ENCODE measurements around the gene TGFBRAP1.
"Not testable (repeated sequence)": the region's sequence is repeated elsewhere in the genome, so short reads cannot be mapped to it uniquely, and the experiment has no call there.

The TGFBRAP1 gene

DNA sequence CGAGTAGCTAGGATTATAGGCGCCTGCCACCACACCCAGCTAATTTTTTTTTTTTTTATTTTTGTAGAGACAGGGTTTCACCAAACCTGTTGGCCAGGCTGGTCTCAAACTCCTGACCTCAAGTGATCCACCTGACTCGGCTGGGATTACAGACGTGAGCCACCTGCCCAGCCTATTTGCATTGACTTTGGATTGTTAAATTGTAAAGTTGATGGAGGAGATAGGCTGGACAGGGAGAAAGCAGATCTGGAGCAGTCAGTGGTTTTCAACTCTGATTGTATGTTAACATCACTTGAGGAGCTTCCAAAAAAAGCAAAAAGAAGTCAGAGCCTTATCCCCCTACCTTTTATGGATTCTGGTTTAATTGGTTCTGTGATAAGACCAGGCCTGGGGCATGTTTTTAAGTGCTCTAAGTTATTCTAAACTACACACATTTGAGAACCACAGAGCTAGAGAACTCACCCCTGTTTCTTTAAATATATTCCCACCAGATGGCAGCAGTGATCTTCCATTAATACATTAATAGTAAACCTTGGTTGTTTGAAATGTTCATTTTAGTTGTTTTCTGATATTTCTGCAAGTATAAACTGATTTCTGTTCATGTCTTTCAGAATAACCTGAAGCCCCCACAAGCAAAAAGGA is 15.3 kb upstream of the TGFBRAP1 start:
- peak in 1 of 2 donors; percentile 42 for DNase-seq

DNA sequence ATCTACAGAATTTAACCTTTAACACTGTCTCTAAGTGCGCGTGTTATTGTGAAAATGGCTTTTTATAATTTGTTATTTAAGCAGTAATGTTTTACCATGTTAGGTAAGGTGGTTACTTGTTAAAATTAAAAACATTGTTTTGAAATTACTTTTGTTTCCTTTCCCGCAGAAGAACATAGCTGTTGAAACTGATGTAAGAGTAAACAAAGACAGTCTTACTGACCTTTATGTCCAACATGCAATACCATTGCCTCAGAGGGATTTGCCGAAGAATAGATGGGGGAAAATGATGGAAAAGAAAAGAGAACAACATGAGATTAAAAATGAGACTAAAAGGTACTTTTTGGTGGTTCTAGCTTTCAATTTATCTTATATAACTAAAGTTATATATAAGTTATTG is 9.9 kb upstream of the TGFBRAP1 start:
- DNase-seq, result no peak

DNA sequence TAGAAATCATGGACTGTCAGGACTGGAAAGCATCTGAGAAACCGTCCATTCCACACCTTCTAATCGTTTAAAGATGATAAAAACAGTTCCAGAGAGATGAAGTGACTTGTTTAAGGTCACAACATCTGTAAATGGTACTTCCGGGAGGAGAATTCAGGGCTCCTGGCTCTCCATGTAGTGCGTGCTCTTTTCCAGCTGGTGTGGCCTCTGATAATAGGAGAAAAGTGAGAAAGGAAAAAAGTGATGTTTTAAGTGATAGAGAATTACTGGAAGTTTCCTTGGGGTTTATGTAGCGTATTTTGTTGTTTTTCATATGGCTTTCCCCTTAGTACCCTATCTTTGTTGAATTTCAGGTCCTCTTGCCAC is 8.5 kb upstream of the TGFBRAP1 start:
- DNase-seq, result peak in 1 of 2 donors; percentile 11

DNA sequence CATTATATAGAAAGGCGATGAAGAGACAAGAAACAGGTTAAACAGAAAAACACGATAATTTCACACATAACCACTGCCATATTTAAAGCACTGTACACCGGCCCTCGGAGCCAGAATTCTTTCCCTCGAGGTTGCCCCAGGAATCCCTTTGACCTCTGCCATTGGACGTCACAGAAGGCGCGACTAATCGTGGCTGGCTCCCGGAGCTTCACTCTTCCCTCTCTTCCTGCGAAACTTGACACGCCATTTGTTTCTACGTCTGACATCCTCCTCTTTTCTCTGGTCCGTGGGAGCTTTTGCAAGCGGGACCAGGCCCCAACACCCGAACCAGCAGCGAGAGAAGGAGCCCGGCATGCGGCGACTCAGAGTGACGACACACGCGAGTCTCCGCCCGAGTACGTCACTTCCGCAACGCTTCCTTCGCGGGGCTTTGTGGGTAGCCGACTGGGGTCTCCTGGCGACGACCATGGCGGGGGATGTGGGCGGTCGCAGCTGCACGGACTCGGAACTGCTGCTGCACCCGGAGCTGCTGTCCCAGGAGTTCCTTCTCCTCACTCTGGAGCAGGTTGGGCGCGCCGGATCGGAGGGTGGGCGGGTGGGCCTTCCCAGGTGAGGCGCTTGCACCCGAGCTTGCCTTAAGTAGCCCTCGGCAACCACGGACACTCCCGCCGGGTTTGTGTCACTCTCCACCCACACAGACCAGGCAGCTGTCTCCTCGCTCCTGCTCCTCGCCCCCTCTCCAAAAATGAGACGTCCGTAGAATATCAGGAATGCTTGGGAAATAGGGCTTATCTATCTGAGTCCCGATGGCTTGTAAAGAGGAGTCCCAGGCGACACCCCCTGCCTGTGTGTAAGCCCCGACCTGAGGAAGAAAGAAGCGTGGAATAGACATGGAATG is 7.8 kb upstream of the TGFBRAP1 start, which contains the start of gene C2orf49:
Gene C2orf49, plus strand, starts transcription at position 419 of the 898 bp plus-strand sequence. Its CDS starts 48 bp downstream, at position 467.
- peak; percentile 90 to 91 for DNase-seq

DNA sequence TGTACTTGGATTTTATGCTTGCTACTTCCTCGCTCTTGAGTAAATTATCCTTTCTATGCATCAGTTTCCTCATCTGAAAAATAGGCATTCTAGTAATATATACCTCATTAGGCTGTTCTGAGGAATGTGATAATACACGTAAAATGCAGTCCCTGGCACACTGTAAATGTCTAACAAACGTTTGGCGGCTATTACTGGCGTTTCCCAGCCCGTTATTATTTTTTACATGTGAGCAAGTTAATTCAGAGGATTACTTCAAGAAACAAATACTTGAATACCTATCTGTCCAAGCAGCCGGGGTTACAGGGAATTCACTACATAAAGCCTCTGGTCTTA is 7.2 kb upstream of the TGFBRAP1 start:
- DNase-seq, result no peak

DNA sequence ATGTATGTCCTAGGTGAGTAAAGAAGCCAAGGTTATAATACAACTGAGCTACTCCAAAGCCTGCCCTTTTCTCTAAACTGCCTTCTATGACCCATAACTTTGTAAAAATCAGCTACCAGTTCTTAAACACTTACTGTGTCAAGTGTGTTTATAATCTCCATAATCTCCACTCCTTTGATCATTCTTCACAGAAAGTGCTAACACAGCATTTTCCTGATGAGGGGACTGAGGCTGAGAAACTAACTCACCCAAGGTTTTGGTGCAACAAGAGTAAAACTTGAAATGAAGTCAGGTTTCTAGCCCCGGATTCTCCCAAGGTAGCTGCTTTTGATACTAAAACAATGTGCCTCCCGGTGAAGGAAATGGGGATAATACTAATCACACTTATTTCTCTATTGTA is 5.9 kb upstream of the TGFBRAP1 start:
- no peak for DNase-seq

DNA sequence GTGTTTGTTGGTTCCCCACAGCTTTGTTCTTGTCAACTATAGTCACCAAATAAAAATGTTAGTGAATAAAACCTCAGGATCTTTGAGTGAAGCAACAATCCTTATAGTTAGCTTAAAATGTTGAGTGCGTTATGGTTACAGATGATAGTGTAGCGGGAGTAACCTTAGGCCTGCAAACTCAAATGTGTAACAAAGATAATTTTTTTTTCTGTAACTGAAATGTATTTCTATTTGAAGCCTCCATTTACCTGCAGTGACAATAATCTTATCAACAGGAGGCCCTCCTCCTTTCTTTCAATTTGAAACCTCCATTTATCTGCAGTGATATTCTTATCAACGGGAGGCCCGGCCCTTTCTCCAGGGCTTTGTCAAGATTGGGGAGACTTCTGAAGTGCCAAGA is 4.7 kb upstream of the TGFBRAP1 start:
- no peak for DNase-seq

DNA sequence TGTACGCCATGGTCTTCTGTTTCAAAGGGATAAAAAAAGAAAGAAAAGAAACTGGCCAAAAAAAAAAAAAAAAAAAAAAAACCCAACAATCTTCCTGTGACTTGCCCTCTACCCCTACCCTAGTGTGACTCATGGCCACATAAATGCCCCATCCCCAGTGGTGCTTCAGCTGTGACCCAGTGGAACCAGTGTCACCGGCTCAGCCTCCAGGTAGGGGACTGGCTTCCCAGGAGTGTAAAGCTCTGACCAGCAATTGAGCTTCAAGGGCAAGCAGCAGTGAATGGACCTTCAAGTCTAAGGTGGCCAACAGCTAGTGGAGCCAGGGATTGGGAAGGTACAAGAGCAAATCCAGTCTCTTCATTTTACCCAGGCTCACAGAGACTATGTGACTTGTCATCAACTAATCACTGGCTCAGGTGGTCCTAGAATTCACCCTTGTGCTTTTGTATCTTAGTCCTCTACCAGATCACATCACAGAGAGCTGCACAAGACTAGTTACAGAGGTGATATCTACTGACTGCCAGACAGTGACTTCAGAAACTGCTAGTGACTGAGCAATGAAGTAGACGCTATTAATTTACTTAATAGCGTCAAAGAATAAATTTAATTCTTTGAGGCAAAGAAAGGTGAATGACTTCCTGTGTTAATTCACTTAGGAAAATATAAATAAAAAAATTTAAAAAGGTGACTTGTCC is 1.3 kb upstream of the TGFBRAP1 start:
- DNase-seq, result no peak

DNA sequence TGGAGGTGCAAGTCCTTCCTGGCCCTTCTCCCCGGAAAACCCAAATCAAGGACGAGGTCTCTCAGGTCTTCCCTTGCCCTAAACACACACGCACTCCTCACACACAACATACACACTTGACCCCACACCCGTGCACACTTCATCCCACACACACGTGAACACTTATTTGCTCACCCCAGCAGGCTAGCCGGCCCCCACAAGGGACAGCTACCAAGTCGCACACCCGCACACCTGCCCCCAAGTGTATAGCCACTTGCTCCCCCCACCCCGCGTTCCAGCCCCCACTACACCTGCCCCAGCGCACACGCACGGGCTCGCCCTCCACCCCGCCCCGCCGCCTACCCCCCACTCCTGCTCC is 359 bp downstream of the TGFBRAP1 start:
- no peak for DNase-seq

DNA sequence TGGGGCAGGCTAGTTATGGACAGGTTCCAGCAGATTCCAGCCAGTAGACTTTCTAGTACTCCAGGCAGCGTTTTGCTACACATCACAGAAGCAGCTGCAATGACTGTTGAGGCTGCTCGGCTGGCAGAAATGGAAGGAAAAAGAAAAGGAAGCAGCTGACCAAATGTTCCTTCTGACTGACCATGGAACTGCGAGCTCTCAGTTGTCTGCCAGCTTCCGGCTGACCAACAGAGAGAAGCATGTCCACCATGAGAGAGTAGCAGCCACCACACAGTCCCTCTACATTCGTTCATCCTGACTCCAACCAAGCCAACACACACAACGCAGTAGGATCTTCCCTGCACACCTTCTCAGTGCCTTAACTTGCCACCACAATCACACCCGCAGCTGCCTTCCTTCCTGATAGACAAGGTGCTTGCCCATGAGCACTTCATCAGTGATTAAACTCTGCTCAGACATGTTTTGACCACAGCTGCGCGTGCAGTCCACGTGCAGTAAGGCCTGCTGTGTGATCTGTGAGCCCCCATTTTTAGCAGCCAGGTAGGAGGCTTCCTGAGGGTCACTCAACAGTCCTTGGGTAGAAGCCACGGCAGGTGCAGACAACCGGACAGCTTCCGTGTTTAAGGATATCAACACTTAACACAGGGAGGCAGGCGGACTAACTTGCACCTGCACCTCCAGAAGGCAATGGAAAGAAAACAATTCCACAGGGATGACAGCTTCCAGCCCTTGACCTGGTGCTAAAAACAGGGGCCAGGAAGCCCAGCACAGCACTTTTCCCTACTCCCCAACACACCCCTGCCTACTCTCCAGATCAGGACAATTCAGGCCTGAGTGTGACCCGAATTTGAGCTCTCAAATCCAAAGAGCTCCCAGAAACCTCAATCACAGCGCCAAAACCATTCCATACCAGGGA is 996 bp downstream of the TGFBRAP1 start:
- peak; percentile 28 to 39 for DNase-seq

DNA sequence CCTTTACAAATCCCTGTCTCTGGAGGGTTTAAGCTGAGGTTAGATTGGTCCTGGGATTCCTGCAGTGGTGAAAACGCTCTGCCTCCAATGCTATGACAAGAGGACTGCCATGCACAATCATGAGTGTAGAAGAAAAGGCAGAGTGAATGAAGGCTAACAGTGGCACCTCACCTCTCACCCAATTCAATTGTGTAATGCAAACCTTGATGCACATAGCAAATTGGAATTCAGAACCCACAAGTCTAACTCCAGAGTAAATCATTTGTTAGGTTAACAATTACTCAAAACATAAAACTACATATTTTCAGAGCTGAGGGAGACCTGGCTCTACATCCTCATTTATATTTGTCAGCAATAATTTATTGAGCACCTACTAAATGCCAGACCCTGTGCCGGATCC is 1.8 kb downstream of the TGFBRAP1 start:
- DNase-seq, result no peak

DNA sequence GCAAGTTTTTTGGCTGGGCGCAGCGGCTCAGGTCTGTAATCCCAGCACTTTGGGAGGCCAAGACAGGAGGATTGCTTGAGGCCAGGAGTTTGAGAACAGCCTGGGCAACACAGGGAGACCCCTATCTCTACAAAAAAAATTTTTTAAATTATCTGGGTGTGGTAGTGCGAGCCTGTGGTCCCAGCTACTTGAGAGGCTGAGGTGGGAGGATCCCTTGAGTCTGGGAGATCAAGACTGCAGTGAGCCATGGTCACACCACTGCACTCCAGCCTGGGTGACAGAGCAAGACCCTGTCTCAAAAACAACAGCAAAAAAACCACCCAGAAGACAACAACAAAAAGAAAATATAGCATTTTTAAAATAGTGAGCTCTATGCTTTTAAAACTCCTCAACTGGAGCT is 2.3 kb downstream of the TGFBRAP1 start:
- not testable (repeated sequence) for DNase-seq

DNA sequence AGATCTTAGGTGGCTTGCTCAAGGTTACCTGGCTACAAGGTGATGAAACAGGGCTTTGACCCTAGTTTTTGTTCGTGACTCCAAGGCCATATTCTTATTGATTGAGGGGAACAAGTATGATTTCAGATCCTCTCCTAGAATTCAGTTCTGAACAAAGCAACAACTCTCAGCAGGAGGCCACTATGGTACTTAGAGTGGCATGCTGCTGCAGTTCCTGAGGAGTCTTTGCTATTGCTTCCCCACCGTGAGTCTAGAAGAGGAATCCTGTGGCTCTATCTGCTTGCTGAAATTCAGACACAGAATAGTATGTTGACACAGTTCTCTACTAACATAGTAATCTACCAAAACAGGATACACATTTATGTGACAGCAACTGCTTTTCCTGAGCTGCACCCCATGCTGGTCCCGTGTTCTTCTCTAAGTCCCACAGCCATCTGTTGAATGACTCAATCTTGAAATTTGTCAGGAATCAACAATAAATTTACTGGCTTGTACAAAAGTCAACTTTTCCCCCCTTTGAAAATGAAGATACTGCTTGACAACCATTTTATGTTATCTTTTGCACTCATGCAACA is 4.1 kb downstream of the TGFBRAP1 start:
- no peak for DNase-seq

DNA sequence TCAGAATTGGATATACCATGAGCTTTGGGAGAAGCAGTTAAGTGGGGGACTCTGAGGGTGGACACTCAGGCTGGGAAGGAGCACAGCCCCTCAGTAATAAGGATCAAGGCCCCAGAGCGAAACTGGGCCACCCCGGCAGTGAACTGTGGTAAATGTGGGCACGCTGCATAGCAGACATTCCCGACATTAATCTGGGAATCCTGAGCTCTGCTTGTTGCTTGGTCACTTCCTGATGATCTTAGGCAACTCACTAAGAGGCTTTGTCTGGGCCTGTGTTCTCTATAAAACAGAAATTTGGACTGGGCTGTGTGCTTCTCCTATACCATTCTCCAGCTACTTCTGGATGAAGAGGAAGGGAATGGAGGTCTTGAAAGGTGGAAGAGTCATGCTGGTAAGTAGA is 4.8 kb downstream of the TGFBRAP1 start:
- DNase-seq, result no peak

DNA sequence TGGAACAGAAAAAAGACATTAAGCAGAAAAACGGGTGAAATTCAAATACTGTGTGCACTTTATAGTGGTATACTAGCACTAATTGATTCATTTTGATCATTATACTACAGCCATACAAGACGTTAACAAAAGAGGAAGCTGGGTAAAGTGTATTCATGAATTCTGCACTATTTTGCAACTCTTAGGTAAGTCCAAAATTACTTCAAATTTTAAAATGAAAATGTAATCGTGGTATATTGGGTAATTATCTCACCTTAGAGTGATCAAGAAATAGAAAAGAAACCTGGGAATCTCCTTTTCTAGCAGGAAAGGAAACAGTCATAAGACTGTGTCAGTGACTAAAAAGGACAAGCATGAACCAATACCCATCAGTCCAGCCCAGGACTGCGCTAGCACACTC is 5.4 kb downstream of the TGFBRAP1 start:
- no peak for DNase-seq

DNA sequence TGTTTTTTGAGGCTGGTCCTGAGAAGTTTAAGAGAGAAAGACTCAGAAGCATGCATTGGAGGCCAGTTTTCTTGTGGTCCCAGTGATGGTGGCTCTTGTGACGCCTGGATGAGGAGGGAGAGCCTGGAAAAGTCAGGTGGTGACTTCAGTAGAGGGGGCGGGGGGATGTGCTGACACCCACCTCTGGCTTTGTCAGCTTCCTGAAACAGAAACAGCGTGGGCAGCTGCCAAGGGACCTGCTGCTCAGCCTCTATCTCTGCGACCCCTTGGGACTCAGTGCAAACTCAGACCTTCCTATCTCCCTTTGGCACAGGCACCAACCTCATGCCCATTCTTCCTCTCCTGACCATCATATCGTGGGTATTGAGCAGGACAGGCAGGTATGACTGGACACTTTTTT is 6.4 kb downstream of the TGFBRAP1 start:
- DNase-seq, result no peak

DNA sequence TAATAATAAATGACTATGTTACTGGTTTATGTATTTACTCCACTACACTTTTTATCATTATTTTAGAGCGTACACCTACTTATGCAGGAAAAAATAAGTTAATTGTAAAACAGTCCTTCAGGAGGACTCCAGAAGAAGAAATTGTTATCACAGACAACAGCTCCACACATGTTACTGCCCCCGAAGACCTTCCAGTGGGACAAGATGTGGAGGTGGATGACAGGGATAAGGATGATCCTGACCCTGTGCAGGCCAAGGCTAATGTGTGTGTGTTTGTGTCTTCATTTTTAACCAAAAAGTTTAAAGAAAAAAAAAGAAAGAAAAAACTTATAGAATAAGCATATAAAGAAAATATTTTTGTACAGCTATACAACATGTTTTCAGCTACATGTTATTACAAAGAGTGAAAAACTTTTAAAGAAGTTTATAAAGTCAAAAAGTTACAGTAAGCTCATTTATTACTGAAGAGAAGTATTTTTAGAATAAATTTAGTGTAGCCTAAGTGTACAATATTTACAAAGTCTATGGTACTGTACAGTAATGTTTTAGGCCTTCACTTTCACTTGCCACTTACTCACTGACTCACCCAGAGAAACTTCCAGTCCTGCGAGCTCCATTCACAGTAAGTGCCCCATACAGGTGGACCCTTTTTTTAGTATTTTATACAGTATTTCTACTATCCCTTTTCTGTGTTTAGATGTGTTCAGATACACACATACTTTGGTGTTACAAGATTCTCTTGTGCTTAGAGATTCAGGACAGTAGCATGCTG is 7.5 kb downstream of the TGFBRAP1 start:
- no peak for DNase-seq

DNA sequence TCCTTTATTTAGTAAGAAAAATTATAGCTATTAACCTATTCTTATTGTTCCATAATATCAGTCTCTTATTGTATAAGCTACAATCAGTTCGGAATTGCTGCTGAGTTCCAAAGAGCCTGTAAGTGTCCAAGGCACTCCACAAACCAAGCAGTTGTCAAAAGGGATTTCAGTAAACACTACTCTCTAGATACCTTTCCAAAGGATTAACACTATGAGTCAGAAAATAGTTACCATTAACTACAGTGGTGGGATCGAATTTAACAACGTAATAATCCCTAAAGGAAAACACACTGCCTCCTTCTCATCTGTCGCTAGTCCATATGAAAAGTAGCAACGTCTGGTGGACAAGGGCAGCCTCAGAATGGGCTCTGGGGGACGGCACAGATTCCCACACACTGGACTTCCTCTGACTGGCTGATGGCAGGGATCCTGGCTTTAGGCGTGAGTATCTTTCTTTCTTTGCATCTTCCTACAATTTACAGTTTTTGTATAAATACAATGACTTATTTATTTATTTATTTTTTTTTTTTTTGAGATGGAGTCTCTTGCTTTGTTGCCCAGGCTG is 8.8 kb downstream of the TGFBRAP1 start:
- DNase-seq, result no peak

DNA sequence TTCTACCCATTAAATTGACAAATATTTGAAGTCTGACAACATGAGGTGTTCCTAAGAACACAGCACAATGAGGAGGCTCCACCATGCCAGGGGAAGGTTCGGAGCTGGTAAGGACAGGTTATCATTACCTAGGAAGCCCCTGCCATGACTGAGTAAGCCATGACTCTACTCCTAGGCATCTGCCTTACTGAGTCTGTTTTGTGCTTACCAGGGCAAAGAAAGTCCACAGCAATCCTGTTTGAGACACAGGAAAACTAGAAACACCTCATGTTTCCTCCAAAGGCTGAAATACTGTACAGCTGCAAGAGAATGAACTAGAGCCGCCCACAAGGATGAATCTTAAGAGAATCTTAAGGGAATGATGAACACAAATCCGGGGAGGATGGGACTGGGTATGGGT is 11.6 kb downstream of the TGFBRAP1 start:
- DNase-seq, result no peak

DNA sequence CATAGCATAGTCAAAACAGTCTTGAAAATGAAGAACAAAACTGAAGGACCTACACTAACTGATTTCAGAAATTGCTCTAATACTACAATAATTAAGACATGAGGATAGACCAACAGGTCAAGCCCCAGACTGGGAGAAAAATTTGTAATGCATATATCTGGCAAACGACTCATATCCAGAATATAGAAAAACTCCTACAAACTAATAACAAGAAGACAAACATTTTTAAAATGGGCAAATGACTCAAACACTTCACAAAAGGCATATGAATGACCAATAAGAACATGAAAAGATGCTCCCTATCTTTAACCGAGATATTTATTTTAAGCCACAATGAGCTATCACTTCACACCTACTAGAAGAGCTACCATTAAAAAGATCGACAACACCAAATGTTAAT is 14.2 kb downstream of the TGFBRAP1 start:
- no peak for DNase-seq

DNA sequence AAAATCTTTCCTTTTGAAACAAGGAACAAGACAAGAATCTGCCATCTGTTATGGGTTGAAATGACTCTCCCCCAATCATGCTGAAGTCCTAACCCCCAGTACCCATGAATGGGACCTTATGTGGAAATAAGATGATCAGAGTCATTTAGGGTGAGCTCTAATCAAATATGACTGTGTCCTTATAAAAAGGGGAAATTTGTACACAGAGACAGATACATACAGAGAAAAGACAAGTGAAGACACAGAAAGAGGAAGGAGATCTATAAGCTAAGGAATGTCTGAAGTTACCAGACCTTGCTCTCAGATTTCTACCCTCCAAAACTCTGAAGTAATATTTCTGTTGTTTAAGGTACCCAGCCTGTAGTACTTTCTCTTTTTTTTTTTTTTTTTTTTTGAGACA is 15.7 kb downstream of the TGFBRAP1 start:
- no peak for DNase-seq

Data from CD4-positive, alpha-beta T cell treated with Interleukin-4 for 1 hour (primary cell).